ENCODE results near the gene SLC32A1. TPM values are rescaled to one million over a fixed set of nuclear protein-coding genes. Genes with fewer than 3 reads are reported as not detected.

Gene SLC32A1
- total RNA-seq, 1 donor from 2014 or later, result not detected

- ATAC-seq, result no peak
- Histone ChIP-seq H3K36me3 (peaks cover 85% of the 10 kb centered on the region), H3K27me3 (ENCODE audit: low read depth) (no peaks in the 10 kb centered on the region), H3K9me3 (no peaks in the 10 kb centered on the region), H3K27ac (no peak overlapping the region), H3K4me3 (no peak overlapping the region), H3K4me1 (no peaks in the 10 kb centered on the region)
- no peak for DNase-seq
- intact Hi-C loops (cut with DNase I), result no loop called here
- TF ChIP-seq CTCF (IDR thresholded peaks at IDR 0.05), result no peak
Measured at GRCh38 chr20:38755324-38755910, 31.1 kb downstream of the SLC32A1 start.

GRCh38 chr20:38757145-38757775 lies 33.0 kb downstream of the SLC32A1 start:
- peaks cover 99% of the 10 kb centered on the region for H3K36me3 ChIP-seq
- no peak for DNase-seq
- H3K4me3 ChIP-seq, result no peak overlapping the region
- no peaks in the 10 kb centered on the region for H3K9me3 ChIP-seq
- intact Hi-C loops (cut with DNase I), result no loop called here
- no peak for TF ChIP-seq CTCF (IDR thresholded peaks at IDR 0.05)
- no peaks in the 10 kb centered on the region for H3K27me3 ChIP-seq (ENCODE audit: low read depth)
- H3K27ac ChIP-seq, result peak overlapping the region; percentile 25
- no peaks in the 10 kb centered on the region for H3K4me1 ChIP-seq
- ATAC-seq, result no peak

GRCh38 chr20:38759106-38759505 lies 34.8 kb downstream of the SLC32A1 start:
- no peak overlapping the region for H3K27ac ChIP-seq

GRCh38 chr20:38760978-38761377 lies 36.7 kb downstream of the SLC32A1 start:
- no peak for ATAC-seq
- DNase-seq, result no peak
- Histone ChIP-seq H3K9me3 (no peaks in the 10 kb centered on the region), H3K27me3 (ENCODE audit: low read depth) (no peaks in the 10 kb centered on the region), H3K4me3 (no peak overlapping the region), H3K36me3 (peaks cover 100% of the 10 kb centered on the region), H3K27ac (no peak overlapping the region), H3K4me1 (no peaks in the 10 kb centered on the region)
- no peak for TF ChIP-seq CTCF (IDR thresholded peaks at IDR 0.05)
- intact Hi-C loops (cut with DNase I), result no loop called here

More at GRCh38 chr20:38759106-38759505, 34.8 kb downstream of the SLC32A1 start:
- Histone ChIP-seq H3K9me3 (no peaks in the 10 kb centered on the region), H3K36me3 (peaks cover 99% of the 10 kb centered on the region), H3K27me3 (ENCODE audit: low read depth) (no peaks in the 10 kb centered on the region), H3K4me1 (no peaks in the 10 kb centered on the region), H3K4me3 (no peak overlapping the region)
- intact Hi-C loops (cut with DNase I), result no loop called here
- ATAC-seq (no peak), DNase-seq (no peak)
- TF ChIP-seq CTCF (IDR thresholded peaks at IDR 0.05), result no peak

GRCh38 chr20:38762174-38762573 lies 37.9 kb downstream of the SLC32A1 start:
- Histone ChIP-seq H3K27me3 (ENCODE audit: low read depth) (no peaks in the 10 kb centered on the region), H3K36me3 (peaks cover 100% of the 10 kb centered on the region), H3K27ac (no peak overlapping the region), H3K9me3 (no peaks in the 10 kb centered on the region), H3K4me3 (no peak overlapping the region), H3K4me1 (no peaks in the 10 kb centered on the region)
- TF ChIP-seq CTCF (IDR thresholded peaks at IDR 0.05), result no peak
- ATAC-seq (no peak), DNase-seq (no peak)
- intact Hi-C loops (cut with DNase I), result no loop called here
